PC-3 (cell line): ENCODE results near the gene ANGPTL2.

Experiments used
- CTCF ChIP-seq: fragments of 300-600 bp; sonication (generic); conservative IDR thresholded peaks from 2 replicates; pipeline ENCODE4 v1.5.1; 2017; ENCODE audit warnings: antibody characterized with exemption, low read depth, mild to moderate bottlenecking, low read length
- EZH2 ChIP-seq: fragments of 300-600 bp; sonication (generic); IDR thresholded peaks from one replicate; pipeline ENCODE4 v1.6.1; 2017; ENCODE audit warnings: antibody characterized with exemption, mild to moderate bottlenecking, low read length; ENCODE audit not compliant: unreplicated experiment

- no peak for TF ChIP-seq CTCF
- TF ChIP-seq EZH2: no peak
These were observed 46.6 kb downstream of the ANGPTL2 start for GRCh38 chr9:127075624-127076372.
